OCI-LY1 (cell line): ENCODE results near the gene CYYR1.
A peak's percentile ranks its signal among the peaks of the same experiment; 100 is the strongest.

ENCODE experiments used
- H2AFZ ChIP-seq: fragments of 200-600 bp; sonication (generic), shearing (Covaris generic); 2 replicates; pipeline ENCODE4 v1.6.0; 2014; ENCODE audit warnings: antibody characterized with exemption, mild to moderate bottlenecking, low read length
- H3F3A ChIP-seq: fragments of 200-600 bp; sonication (generic), shearing (Covaris generic); 2 replicates; pipeline ENCODE4 v1.6.0; 2014; ENCODE audit warnings: mild to moderate bottlenecking, antibody characterized with exemption, low read length, moderate library complexity; ENCODE audit not compliant: insufficient read depth
- H3K27ac ChIP-seq: fragments of 200-600 bp; sonication (generic); 2 replicates; pipeline ENCODE4 v1.5.1; 2014; ENCODE audit warnings: low read length, mixed run types, mild to moderate bottlenecking, low read depth; ENCODE audit not compliant: poor library complexity, severe bottlenecking
- H3K27me3 ChIP-seq: fragments of 200-600 bp; sonication (generic); 2 replicates; pipeline ENCODE4 v1.6.0; 2014; ENCODE audit warnings: antibody characterized with exemption, mild to moderate bottlenecking, low read length, moderate library complexity; ENCODE audit not compliant: insufficient read depth
- H3K36me3 ChIP-seq: fragments of 200-600 bp; sonication (generic); 2 replicates; pipeline ENCODE4 v1.6.1; 2014; ENCODE audit warnings: mild to moderate bottlenecking, antibody characterized with exemption, low read length, moderate library complexity, mixed read lengths; ENCODE audit not compliant: insufficient read depth
- H3K4me1 ChIP-seq: fragments of 200-600 bp; sonication (generic); 2 replicates; pipeline ENCODE4 v1.5.1; 2014; ENCODE audit warnings: mild to moderate bottlenecking, low read length, moderate library complexity; ENCODE audit not compliant: insufficient read depth, severe bottlenecking
- H3K4me2 ChIP-seq: fragments of 200-600 bp; sonication (generic), shearing (Covaris generic); 2 replicates; pipeline ENCODE4 v1.6.1; 2014; ENCODE audit warnings: low read length
- H3K4me3 ChIP-seq: fragments of 200-600 bp; sonication (generic); 2 replicates; pipeline ENCODE4 v1.5.1; 2014; ENCODE audit warnings: low read length, low read depth, mild to moderate bottlenecking, mixed read lengths; ENCODE audit not compliant: poor library complexity, severe bottlenecking
- H3K79me2 ChIP-seq: fragments of 200-600 bp; shearing (Covaris generic); 2 replicates; pipeline ENCODE4 v1.6.1; 2016; ENCODE audit warnings: mixed run types, low read length, mixed read lengths; ENCODE audit not compliant: insufficient read depth
- H3K9ac ChIP-seq: fragments of 200-600 bp; sonication (generic), shearing (Covaris generic); 2 replicates; pipeline ENCODE4 v1.6.1; 2014; ENCODE audit warnings: mild to moderate bottlenecking, low read length, mixed read lengths
- H3K9me2 ChIP-seq: fragments of 200-600 bp; sonication (generic), shearing (Covaris generic); 2 replicates; pipeline ENCODE4 v1.6.1; 2014; ENCODE audit warnings: low read depth, mild to moderate bottlenecking, low read length, mixed read lengths
- H3K9me3 ChIP-seq: fragments of 200-600 bp; shearing (Covaris generic); 2 replicates; pipeline ENCODE4 v1.6.1; 2014; ENCODE audit warnings: low read length, mixed read lengths
- H4K20me1 ChIP-seq: fragments of 200-600 bp; sonication (generic), shearing (Covaris generic); 2 replicates; pipeline ENCODE4 v1.6.0; 2016; ENCODE audit warnings: mild to moderate bottlenecking, low read length; ENCODE audit not compliant: insufficient read depth
- CTCF ChIP-seq: fragments of 200-600 bp; sonication (generic), shearing (Covaris generic); IDR thresholded peaks from 2 replicates; pipeline ENCODE4 v1.5.1; 2017; ENCODE audit warnings: mild to moderate bottlenecking, antibody characterized with exemption, low read length, moderate library complexity, mixed read lengths
- EZH2 ChIP-seq: fragments of 200-600 bp; sonication (generic), shearing (Covaris generic); IDR thresholded peaks from 2 replicates; pipeline ENCODE4 v1.8.0; 2017; ENCODE audit warnings: borderline replicate concordance, mixed run types, mild to moderate bottlenecking, antibody characterized with exemption, low read length, moderate library complexity, mixed read lengths

Gene CYYR1

DNA sequence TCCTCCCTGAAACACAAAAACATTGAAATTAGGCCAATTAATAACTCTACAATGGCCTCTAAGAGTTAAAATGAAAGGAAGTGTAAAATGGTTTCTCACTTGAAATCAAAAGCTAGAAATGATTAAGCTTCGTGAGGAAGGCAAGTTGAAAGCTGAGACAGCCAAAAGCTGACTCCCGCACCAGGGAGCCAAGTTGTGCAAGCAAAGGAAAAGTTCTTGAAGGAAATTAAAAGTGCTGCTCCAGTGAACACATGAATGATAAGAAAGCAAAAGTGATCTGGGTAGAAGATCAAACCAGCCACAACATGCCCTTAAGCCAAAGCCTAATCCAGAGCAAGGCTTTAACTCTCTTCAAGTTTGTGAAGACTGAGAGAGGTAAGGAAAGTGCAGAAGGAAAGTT, 22.8 kb downstream of the CYYR1 start:
- H3K9me2 ChIP-seq: no peaks in the 10 kb centered on the region

DNA sequence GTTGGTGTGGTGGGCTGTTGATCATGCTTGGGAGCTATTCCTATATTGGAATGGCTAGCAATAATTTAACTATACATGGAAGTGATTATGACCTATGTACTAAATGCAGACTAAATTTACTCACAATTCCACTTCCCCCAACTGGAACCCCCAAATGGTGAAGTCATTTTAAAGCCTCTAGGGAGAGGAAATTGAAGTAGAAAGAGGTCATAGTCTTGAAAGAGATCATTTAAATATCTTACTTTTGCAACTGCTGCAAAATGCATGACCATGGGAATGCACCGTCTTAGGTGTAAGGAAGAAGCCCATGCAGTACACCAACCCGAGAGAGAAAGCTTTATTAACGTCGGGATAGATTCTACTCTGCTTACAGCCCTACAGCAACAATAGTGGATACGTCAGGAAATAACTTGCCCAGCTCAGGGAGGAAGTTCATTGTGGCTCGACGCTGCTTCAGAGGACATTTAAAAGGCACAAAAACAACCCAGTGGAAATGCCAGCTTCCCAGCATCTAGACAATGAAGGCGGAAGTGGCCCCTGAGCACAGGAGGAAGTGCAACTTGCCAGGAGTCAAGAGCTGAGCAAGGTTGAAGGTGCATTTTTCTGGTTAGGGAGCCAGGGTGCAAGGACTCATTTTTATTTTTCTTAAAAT, 26.5 kb downstream of the CYYR1 start:
- Histone ChIP-seq H3K9me2 (no peaks in the 10 kb centered on the region), H2AFZ (no peak overlapping the region; the same call in 1 of the 2 replicates), H3K9me3 (no peaks in the 10 kb centered on the region), H3K79me2 (no peaks in the 10 kb centered on the region), H3K4me3 (peak overlapping the region; percentile 3), H3K9ac (no peak overlapping the region), H3K27me3 (no peaks in the 10 kb centered on the region), H3K4me1 (peaks cover 15% of the 10 kb centered on the region), H3K36me3 (no peaks in the 10 kb centered on the region), H3F3A (no peaks in the 10 kb centered on the region), H3K4me2 (peak overlapping the region; percentile 30), H4K20me1 (no peaks in the 10 kb centered on the region), H3K27ac (peak overlapping the region; percentile 43)
- TF ChIP-seq EZH2: no peak

More for the DNA sequence above, 22.8 kb downstream of the CYYR1 start:
- H3K4me2 ChIP-seq: no peak overlapping the region
- H3K27me3 ChIP-seq: no peaks in the 10 kb centered on the region
- H3K36me3 ChIP-seq: no peaks in the 10 kb centered on the region
- TF ChIP-seq CTCF (no peak), EZH2 (no peak)
- no peaks in the 10 kb centered on the region for H3F3A ChIP-seq
- no peak overlapping the region for H2AFZ ChIP-seq
- no peaks in the 10 kb centered on the region for H3K9me3 ChIP-seq
- no peaks in the 10 kb centered on the region for H4K20me1 ChIP-seq
- no peak overlapping the region for H3K27ac ChIP-seq
- H3K4me1 ChIP-seq: peaks cover 15% of the 10 kb centered on the region
- H3K4me3 ChIP-seq: no peak overlapping the region
- no peaks in the 10 kb centered on the region for H3K79me2 ChIP-seq
- no peak overlapping the region for H3K9ac ChIP-seq

GRCh38 chr21:26544201-26544775, 28.8 kb downstream of the CYYR1 start:
- Histone ChIP-seq H3K79me2 (no peaks in the 10 kb centered on the region), H3K9me3 (no peaks in the 10 kb centered on the region), H3K4me3 (no peak overlapping the region), H2AFZ (no peak overlapping the region), H3K9me2 (no peaks in the 10 kb centered on the region), H3K4me2 (no peak overlapping the region), H3K27me3 (no peaks in the 10 kb centered on the region), H3K9ac (no peak overlapping the region), H3F3A (no peaks in the 10 kb centered on the region), H3K27ac (no peak overlapping the region), H3K36me3 (no peaks in the 10 kb centered on the region), H4K20me1 (no peaks in the 10 kb centered on the region), H3K4me1 (peaks cover 25% of the 10 kb centered on the region)
- TF ChIP-seq CTCF: no peak
- TF ChIP-seq EZH2: no peak

DNA sequence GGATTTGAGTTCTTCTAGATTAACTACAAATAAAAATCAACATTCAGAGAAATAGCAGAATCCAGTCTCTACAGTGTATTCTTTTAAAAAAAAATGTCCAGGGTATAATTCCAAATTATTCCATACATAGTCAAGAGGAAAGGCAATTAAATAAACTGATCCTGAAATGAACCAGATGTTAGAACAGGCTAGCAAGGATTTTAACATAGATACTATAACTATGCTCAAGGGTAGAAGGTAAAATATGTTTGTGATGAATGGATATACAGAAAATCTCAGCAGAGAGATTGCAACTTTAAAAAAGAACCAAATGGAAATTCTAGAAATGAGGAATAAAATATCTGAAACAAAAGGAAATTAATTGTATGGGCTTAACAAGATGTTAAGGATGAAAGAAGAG, 32.4 kb downstream of the CYYR1 start:
- Histone ChIP-seq H3K36me3 (no peaks in the 10 kb centered on the region; the same call in 1 of the 2 replicates), H4K20me1 (no peaks in the 10 kb centered on the region), H3K9me2 (no peaks in the 10 kb centered on the region), H3K27ac (no peak overlapping the region), H2AFZ (no peak overlapping the region), H3K27me3 (no peaks in the 10 kb centered on the region), H3K4me3 (no peak overlapping the region), H3K9ac (no peak overlapping the region), H3K4me2 (no peak overlapping the region), H3F3A (no peaks in the 10 kb centered on the region), H3K4me1 (peaks cover 13% of the 10 kb centered on the region), H3K9me3 (no peaks in the 10 kb centered on the region), H3K79me2 (no peaks in the 10 kb centered on the region)
- TF ChIP-seq CTCF (no peak), EZH2 (no peak)
